GM21381 (cell line): Measurements from ENCODE around the gene MOB3A.
A peak's percentile ranks its signal among the peaks of the same experiment; 100 is the strongest.

Experiments used
- ATAC-seq: cut with Tn5 transposase; IDR thresholded peaks from one replicate; pipeline ENCODE4 v1.9.1; 2021; ENCODE audit warnings: mild to moderate bottlenecking, moderate library complexity; ENCODE audit not compliant: unreplicated experiment

The MOB3A gene

DNA sequence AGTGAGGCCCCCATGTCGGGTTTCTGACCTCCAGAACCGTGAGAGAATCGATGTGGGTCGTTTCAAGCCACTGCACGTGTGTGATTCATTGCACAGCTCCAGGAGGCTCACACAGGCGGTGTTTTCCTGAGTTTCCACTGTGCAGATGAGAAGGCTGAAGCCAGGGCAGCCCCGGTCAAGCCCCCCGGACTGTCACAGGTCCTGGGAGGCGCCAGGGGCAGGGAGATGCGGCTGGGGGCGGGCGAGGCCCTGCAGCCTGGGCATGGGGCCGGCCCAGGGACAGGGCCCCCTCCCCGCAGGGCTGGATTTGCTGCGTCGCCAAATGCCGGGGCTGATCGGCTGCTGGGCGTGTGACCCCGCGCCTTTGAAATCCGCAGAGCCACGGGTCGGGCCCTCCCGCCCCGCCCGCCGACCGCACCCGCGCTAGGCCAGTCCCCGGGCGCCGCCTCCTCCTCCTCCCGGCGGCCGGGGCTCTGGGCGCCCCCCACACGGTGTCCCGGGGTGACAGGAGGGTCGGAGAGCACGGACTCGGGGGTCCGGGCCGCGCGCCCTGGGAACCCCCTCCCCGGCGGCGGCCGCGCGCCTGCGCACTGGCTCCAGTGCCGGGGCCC is 35.1 kb downstream of the MOB3A start:
- ATAC-seq: peak; percentile 21

DNA sequence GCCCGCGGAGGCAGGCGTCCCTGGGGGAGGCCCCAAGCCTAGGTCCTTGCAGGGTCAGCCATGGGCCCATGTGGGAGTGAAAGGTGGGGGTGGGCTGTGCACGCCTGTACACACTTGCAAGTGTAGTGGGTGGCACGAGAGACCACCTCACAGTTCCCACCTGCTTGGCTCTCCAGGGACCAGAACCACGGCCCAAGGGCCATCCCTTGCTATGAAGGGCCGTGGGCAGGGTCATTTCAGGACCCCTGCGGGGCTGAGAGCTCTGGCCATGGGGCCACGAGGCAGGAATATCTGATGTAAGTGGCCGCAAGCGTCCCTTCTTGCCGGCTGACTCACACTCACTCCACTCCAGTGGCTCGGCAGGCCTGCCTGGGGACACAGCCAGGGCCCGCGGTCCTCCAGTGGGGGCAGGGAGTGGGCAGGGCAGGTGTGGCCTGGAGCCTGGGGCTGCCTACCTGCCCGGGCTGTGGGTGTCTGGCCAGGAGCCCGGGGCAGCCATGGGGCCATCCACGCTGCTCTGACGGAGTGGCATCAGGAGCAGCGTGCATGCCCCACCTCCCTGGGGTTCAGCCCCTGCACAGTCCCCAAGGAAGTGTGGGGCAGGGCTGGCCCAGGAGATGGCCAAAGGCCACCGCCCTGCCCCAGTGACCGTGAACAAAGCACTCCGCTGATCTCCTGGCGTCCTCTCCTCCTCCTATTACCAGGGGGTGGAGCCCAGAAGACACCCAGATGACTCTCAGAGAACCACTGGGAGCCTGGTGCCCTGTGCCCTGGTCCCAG is 36.5 kb downstream of the MOB3A start:
- no peak for ATAC-seq

DNA sequence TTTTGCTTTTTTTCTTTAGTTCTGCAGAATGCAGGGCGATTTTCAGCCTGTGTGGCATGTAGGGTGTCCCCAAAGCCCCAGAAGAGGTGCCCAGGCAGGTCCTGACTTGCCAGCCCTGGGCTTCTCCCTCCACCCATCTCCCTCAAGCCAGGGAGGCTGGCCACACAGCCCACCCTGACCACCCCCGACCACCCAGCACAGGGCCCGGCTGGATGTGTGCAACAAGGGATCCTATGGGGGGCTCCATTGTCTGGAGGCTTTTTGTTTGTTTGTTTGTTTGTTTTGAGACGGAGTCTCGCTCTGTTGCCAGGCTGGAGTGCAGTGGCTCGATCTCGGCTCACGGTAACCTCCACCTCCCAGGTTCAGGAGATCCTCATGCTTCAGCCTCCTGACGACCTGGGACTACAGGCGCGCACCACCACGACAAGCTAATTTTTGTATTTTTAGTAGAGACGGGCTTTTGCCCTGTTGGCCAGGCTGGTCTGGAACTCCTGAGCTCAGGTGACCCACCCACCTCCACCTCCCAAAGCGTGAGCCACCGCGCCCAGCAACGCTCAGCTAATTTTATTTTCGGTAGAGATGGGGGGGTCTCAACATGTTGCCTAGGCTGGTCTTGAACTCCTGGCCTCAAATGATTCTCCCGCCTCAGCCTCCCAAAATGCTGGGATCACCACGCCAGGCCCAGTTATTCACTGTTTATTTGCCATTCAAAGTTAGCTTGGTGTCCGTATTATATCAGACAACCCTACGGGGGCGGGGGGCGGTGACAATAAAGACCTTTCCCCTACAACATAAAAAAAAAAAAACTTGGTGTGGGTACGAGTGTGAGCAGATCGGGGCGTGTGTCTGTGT is 37.3 kb downstream of the MOB3A start:
- no peak for ATAC-seq

DNA sequence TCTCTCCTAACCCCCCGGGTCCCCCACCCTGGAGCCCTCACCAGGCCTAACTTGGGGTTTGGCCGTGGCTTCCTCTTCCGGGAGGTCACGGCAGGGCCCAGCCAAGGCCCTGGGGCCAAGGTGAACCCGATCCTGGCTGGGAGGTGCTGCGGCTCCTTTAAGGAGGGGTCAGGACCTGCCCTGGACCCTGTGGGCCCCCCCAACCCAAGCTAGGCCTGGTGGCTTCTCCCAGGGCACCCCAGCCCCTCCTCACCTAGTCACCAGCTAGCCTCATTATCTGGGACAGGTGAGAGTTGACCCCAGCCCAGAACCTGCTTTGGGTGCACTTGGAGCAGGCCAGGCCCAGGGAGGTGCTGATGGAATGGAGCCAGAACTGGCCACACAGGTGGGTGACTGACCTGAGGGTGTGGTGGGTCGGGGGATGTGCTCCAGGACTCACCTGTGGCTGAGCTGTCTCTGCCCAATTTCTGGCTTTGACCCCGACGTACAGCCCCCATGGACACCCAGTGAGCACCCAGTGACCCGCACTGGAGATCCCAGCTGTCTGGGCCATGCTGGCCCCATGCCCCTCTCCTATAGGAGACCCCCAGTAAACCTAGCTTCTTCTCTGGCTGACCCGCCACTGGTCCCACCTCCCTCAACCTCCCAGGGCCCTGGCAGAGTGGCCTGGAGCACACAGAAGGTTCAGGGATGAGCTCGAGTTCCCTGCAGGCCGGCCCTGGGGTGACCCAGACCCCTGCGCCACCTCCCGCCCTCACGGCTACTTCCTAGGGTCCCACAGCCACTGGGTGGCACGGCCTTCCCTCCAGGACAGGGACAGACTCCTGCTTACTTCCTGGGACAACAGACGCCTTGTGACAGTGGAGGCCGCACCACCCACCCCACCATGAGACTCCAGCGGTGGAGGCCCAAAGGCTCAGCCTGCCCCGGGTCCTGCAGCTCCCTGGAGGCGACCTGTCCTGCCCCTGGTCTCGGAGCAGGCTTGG is 38.3 kb downstream of the MOB3A start:
- ATAC-seq: no peak

DNA sequence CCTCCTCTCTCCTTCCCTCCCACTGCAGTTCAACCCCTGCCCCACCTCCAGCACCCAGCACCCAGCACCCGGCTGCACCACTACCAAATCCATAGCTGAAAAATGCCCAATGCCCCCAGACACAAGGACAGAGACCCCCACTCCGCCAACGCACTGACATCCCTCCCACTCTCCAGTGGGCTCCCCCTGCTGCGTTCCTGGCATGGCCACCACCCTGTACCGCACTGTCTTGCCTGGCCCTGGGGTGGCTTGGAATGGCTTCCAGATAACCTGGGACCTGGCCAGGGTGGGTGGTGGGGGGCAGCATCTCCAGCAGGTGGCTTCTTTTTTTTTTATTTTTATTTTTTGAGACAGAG is 39.3 kb downstream of the MOB3A start:
- ATAC-seq: no peak

DNA sequence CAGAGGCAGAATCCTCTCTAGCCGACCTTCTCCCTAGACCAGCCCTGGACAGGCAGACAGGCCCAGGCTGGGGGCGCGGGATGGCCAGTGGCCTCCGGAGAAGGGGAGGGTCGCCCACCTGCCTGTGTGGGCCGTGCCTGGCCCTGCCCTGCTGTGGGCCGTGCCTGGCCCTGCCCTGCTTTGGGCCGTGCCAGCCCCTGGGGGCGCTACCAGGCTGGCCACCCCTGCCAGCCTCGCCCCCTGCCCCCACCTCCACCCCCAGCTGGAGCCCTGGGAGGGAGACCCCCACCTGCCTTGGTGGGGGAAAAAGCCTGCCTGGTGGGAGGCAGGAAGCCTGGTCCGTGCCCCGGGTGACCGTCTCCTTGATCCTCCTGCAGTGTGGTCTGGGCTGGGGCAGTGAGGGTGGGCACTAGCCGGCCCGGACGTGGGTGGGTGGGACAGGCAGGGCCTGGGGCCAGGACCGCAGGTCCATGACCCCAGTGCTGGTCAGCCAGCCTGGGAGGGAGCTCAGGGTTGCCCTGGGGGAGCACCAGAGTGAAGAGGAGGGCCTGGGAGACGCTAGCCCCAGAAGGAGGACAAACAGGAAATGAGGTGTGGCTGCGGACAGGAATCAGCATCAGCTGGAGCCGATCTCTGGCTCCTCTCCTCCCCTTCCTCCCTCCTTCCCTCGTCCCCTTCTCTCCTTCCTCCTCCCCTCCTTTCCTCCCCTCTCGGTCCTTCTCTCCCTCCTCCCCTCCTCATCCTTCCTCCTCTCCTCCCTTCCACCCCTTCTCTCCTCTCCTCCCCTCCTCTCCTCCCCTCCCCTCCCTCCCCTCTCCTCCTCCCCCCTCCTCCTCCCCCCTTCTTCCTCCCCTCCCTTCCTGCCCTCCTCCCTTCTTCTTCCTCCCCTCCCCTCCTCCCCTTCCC is 39.9 kb downstream of the MOB3A start:
- ATAC-seq: no peak

DNA sequence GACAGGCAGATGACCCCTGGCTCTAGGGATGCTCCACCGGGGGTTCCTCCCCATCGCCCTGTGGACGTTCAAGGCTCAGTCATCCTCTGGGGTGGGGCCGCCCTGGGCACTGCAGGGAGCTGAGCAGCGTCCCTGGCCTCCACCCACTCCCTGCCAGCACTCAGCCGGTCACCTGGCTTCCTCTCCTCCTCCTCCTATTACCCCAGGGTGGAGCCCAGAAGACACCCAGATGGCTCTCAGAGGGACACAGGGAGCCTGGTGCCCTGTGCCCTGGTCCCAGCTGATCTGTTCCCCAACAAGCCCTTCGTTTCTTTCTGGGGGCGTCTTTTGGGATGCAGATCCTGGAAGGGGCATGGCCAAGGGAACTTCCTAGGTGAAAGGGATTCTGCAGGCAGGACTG is 41.4 kb downstream of the MOB3A start:
- ATAC-seq: no peak

DNA sequence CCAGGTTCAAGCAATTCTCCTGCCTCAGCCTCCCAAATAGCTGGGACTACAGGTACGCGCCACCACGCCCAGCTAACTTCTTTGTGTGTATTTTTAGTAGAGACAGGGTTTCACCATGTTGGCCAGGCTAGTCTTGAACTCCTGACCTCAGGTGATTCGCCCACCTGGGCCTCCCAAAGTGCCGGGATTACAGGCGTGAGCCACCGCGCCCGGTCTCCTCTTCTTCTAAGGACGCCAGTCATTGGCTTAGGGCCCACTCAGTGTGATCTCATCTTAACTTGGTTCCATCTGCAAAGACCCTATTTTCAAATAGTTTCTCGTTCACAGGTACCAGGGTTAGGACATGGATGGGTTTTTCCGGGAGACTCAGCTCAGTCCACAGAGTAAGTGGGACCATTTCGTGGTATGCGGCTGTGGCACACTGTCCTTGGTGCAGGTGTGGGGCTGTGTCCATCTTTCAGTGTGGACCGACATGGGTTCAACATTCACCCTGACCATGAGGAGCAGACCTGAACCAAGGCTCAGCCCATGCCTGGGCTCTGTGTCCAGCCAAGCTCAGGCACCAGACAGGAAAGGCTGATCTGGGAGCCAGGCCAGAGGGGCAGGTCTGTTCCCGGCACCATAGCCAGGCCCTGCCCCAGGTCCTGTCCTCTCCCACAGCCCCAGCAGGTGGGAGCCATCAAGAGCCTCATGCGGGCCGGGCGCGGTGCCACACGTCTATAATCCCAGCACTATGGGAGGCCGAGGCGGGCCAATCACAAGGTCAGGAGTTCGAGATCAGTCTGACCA is 42.3 kb downstream of the MOB3A start:
- no peak for ATAC-seq

DNA sequence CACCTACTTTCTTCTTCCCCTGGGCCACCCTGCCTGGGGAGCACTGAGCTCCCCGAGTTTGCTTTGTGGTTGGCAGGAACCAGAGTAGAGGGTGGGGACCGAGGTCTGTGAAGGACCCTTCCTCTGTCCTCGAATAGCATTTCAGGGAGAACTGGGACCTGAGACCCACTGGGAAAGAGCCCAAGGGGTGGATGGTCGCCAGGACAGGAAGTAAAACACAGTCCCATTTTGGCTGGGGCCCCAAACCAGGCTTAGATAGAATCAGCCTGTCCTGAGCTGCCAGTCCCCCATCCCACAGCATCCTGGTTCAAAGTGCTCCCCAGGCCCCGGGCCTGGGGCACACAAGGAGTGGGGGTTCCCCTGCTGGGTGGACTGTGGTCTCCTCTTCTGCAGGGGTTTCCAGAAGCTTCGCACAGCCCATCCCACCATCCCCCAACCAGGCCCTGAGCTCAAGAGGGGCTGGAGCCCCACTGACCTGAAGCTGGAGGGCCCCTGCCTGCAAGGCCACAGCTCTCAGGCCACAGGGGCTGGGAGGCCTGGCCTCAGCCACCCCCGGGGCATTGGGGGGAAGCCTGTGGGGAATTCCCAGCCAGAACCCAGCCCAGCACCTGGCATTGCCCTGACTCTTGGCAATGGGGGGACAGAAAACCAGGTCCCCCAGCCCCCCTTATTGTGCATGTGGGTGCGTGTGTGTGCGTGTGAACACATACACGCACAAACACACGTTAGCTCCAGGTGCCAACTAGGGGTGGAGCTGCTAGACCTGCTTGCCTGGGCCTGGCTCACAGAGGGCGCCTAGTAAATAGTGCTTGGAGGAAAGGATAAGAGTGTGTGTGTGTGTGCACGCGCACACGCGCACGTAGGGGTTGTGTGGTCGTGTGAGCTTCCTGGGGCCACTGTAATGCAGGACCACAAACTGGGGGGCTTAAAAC is 44.1 kb downstream of the MOB3A start:
- no peak for ATAC-seq

DNA sequence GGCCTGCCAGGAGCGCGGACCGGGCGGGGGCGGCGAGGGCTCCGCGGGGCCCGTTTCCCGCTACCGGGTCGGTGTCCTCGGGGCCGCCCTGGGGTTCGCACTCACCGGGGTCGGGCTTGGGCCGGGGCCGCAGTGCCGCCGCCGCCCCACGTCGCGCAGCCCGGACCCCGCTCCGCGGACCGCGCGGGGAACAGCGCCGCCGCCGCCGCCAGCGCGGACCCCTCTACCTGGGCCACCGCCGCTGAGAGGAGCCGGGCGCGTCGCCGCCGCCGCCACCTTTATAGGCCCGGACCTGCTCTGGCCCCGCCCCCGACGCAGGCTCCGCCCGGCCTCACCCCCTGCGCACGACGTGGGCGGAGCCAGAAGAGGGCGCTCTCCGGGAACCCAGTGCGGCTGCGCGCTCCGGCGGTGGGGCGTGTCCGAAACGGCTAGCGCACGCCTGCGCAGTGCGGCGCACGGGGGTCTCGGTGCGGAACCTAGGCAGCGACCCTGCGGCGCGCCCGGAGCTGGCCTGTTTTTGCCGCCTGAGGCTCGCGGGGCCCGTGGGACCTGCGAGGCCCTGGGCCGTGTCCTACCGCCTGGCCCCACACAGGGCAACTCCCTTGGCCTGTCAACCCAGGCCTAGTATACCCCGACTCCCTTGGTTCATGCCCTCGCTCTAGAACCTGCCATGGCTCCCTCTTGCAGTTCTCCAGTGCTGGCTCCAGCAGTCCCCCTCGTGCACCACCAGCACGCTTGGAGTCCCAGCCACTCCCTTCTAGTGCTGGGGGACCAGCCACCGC is 44.9 kb downstream of the MOB3A start, which contains the start of gene MKNK2:
MKNK2 (minus strand) TSS at position 254 of the 782 bp plus-strand sequence. CDS start 393 bp downstream, outside the sequence.
- ATAC-seq: peak; percentile 46

DNA sequence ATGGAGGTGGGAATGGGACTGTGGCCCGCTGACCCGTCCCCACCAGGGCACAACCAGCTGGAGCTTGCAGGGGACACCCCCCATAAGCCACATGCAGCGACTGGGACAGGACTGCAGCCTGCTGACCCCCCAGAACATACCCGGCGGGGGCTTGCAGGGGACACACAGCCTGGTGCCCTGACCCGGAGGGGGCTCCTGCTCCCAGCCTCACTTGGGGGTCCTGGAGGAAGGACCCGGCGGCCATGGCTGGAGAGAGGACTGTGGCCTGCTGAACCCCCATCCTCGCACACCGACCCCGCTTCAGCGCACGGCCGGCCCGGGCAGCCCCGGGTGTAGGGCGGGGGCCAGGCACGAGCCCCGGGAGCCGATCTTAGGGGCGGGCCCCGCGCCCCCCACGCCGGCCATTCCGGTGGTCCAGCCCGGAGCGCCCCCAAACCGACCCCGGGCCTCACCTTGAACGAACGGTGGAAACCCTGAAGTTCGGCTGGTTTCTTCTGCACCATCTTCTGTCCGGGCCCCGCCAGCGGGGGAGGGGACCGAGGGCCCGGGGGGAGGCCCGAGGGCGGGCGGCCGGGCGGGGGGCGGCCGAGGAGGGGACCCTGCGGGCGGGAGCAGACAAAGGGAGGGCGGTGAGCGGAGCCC is 45.7 kb downstream of the MOB3A start:
- ATAC-seq: peak; percentile 5

DNA sequence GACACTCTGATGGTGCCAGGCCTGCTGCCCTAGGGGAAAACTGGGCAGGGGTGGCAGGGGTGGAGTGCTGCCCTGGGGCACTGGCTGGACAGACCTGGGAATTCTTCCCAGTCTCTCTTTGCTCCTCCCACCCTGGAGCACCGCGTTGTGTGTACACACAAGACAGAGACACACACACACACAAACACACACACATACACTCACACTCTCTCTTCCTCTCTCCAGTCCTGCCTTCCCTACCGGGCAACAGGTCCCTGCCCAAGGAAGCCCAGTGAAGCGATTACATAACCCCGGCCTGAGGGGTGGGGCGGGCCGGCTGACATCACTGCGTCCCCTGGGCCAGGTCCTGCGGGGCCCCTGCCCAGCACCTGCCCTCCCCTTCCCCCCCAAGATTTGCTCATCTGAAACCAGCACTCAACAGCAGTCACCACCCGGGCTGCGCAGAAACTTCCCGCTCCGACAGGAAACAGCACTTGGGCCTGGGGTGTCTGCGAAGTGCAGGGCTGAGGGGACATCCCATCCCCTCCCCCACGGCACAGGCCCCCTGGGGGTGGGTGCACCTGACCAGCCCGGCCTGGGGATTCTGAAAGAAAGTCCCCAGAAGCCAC is 46.3 kb downstream of the MOB3A start:
- ATAC-seq: no peak

DNA sequence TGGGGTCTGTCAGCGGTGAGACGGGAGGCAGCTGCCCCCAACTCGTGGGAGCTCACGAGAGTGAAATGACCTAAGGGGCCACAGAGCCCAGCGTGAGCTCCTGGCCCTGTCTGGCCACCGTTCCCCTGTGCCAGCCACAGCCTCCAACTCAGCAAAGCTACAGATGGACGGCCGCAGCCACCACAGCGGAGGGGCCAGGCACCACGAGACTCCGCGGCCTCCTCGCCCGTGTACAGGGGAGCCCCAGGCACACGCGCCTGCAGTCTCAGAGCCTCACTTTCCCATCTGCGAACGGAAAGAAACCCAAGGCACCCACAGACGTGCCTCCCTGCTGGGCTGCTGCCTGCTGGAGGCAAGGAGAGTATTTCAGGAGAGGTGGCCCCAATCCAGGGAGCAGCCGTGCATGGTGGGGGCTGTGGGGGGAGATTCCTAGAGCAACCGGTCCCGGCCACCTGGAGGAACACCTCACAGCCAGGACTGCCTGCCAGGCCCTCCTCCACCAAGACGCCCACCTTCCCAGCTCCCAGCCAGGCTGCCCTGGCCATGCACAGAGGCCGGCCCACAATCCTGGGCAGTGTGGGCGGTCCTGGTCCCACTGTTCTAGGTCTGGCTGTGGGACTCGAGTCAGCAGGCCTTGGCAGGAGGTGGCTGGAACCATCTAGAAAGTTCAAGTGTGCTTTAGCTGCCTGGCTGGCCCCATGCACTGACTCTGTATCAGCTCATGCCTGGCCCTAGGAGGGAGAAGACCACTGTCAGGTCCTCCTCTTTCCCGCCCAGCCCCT is 47.0 kb downstream of the MOB3A start:
- ATAC-seq: no peak

DNA sequence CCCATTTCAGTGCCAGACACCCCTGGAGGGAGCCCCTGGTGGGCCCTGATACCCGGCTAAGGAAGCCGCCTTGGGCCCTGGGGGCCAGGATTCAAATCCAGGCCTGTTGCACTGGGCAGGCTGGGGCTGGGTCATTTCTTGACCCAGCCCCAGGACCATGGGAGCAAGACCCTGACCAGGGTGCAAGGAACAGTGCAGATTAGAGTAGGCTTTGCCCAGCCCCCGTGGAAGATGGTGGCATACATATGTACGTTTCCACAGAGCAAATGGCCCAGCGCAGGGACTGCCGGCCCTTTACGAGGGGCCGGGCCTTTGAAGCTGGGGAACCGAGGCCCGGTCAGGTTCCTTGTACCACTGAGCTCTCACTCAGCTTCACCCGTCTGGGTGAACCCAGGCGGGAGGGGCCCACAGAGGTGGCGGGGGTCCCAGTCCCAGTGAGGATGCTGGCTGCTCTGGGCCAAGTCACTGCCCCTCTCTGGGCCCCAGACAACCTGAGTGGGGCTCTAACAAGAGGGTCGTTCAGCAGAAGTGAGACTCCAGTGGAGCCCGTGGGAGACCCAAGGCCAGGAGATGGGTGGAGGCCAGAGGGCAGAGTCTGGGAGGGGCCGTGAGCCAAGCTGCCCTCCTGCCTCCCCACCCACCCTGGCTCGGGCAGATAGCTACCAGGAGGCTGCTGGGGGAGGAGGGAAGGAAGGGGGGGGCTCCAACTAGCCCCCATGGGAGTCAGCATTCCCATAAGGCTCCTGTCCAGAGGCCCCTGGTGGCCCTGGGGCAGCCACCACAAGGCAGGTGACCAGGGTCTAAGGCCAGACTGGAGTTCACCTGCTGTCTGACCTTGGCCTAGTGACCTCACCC is 47.8 kb downstream of the MOB3A start:
- ATAC-seq: no peak
